ENCODE measurements around the gene PAX5.

DNA sequence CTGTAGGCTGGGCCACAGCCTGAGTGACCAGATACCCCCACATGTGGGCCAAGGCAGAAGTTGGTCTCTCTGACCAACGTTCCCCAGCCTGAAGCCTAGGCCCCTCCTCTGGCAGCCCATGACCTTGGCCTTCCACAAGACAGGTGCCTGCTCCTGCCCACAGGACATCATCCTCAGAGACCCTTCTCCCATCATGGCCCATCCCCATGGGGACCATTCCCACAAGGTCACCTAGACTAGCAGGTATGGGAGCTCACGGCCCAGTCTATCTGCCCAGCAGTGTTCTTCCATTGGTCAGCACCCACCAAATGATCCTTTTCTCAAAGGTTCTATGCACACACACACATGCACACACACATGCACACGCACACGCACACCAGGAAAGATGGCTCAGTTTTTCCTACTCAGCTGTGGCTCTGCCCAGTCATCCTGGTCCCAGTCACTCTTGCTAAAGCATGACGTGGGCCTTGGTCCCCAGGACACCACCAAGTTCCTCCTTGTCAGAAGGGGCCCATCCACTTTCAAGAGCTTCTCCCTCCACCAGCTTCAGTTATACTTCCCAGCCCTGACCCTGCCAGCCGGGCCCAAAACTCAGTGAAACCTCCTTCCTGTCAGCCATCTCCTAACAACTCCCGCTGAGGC is 65.4 kb downstream of the PAX5 start:
- no peak for TF ChIP-seq POLR2A (IDR thresholded peaks at IDR 0.05; ENCODE audit: low read depth, low read length)
- TF ChIP-seq SPI1 (IDR thresholded peaks at IDR 0.05; ENCODE audit: low read depth, low read length): no peak
- no peak for TF ChIP-seq POLR2AphosphoS5 (IDR thresholded peaks at IDR 0.05; ENCODE audit: low read depth, low read length)
- TF ChIP-seq TAF1 (IDR thresholded peaks at IDR 0.05; ENCODE audit: low read depth, low read length): no peak
